ENCODE results near the gene PROKR2. TPM values are rescaled to one million over a fixed set of nuclear protein-coding genes. Genes with fewer than 3 reads are reported as not detected.

Gene PROKR2
- under 1 TPM in 1 of 3 donors, not detected in 2; 0.26 TPM for polyA plus RNA-seq (ENCODE audit: insufficient read length in 3 of 3)
- long read RNA-seq, donor 1 = 0 reads
- long read RNA-seq, donor 2 = 0 reads
- long read RNA-seq, donor 3 = 0 reads
- long read RNA-seq, donor 4 = 0 reads
- long read RNA-seq, donor 5 = 0 reads
- long read RNA-seq, donor 6 = 0 reads
- long read RNA-seq, donor 7 = 0 reads
- long read RNA-seq, donor 8 = 0 reads
- long read RNA-seq, donor 9 = 0 reads
- long read RNA-seq, donor 10 = 0 reads
- long read RNA-seq, donor 11 = 0 reads
- long read RNA-seq, donor 12 = 0 reads
- long read RNA-seq, donor 13 = 0 reads
- long read RNA-seq, donor 14 = 0 reads
- long read RNA-seq, donor 15 = 0 reads
- long read RNA-seq, donor 16 = 0 reads

GRCh38 chr20:5316188-5317158, at the start of gene PROKR2:
PROKR2 (minus strand) TSS chr20:5316954; CDS start chr20:5314369, 2,585 bp downstream.
- DNase-seq (ENCODE audit: extremely low read depth in 1 of 11, low read depth in 9 of 11, low spot score in 4 of 11) = peak in 4 of 11 donors; percentile 6 to 36 (median 24)

GRCh38 chr20:5364997-5365597, 48.3 kb upstream of the PROKR2 start:
- DNase-seq (ENCODE audit: extremely low read depth in 1 of 11, low read depth in 9 of 11, low spot score in 4 of 11) = no peak

- DNase-seq (ENCODE audit: extremely low read depth in 1 of 11, low read depth in 9 of 11, low spot score in 4 of 11) = no peak
Measured at GRCh38 chr20:5364136-5364821, 47.5 kb upstream of the PROKR2 start.

- DNase-seq (ENCODE audit: extremely low read depth in 1 of 11, low read depth in 9 of 11, low spot score in 4 of 11) = no peak
Measured at GRCh38 chr20:5362771-5363170, 46.0 kb upstream of the PROKR2 start.

- no peak for DNase-seq (ENCODE audit: extremely low read depth in 1 of 11, low read depth in 9 of 11, low spot score in 4 of 11)
Measured at GRCh38 chr20:5361176-5361575, 44.4 kb upstream of the PROKR2 start.

GRCh38 chr20:5357946-5358345, 41.2 kb upstream of the PROKR2 start:
- no peak for DNase-seq (ENCODE audit: extremely low read depth in 1 of 11, low read depth in 9 of 11, low spot score in 4 of 11)

GRCh38 chr20:5356941-5357340, 40.2 kb upstream of the PROKR2 start:
- DNase-seq (ENCODE audit: extremely low read depth in 1 of 11, low read depth in 9 of 11, low spot score in 4 of 11) = no peak

- no peak for DNase-seq (ENCODE audit: extremely low read depth in 1 of 11, low read depth in 9 of 11, low spot score in 4 of 11)
Measured at GRCh38 chr20:5354901-5355300, 38.1 kb upstream of the PROKR2 start.

- DNase-seq (ENCODE audit: extremely low read depth in 1 of 11, low read depth in 9 of 11, low spot score in 4 of 11) = no peak
Measured at GRCh38 chr20:5353624-5354496, 37.1 kb upstream of the PROKR2 start.

- DNase-seq (ENCODE audit: extremely low read depth in 1 of 11, low read depth in 9 of 11, low spot score in 4 of 11) = no peak
Measured at GRCh38 chr20:5349448-5349847, 32.7 kb upstream of the PROKR2 start.

- DNase-seq (ENCODE audit: extremely low read depth in 1 of 11, low read depth in 9 of 11, low spot score in 4 of 11) = no peak
Measured at GRCh38 chr20:5342021-5342420, 25.3 kb upstream of the PROKR2 start.

GRCh38 chr20:5331340-5331739, 14.6 kb upstream of the PROKR2 start:
- no peak for DNase-seq (ENCODE audit: extremely low read depth in 1 of 11, low read depth in 9 of 11, low spot score in 4 of 11)

- no peak for DNase-seq (ENCODE audit: extremely low read depth in 1 of 11, low read depth in 9 of 11, low spot score in 4 of 11)
Measured at GRCh38 chr20:5328268-5328667, 11.5 kb upstream of the PROKR2 start.

- DNase-seq (ENCODE audit: extremely low read depth in 1 of 11, low read depth in 9 of 11, low spot score in 4 of 11) = no peak
Measured at GRCh38 chr20:5327356-5327755, 10.6 kb upstream of the PROKR2 start.

GRCh38 chr20:5315807-5316187, 957 bp downstream of the PROKR2 start:
- DNase-seq (ENCODE audit: extremely low read depth in 1 of 11, low read depth in 9 of 11, low spot score in 4 of 11) = no peak

- DNase-seq (ENCODE audit: extremely low read depth in 1 of 11, low read depth in 9 of 11, low spot score in 4 of 11) = no peak
Measured at GRCh38 chr20:5313916-5314315, 2.8 kb downstream of the PROKR2 start.

GRCh38 chr20:5312518-5312917, 4.2 kb downstream of the PROKR2 start:
- DNase-seq (ENCODE audit: extremely low read depth in 1 of 11, low read depth in 9 of 11, low spot score in 4 of 11) = no peak

GRCh38 chr20:5309971-5310370, 6.8 kb downstream of the PROKR2 start:
- no peak for DNase-seq (ENCODE audit: extremely low read depth in 1 of 11, low read depth in 9 of 11, low spot score in 4 of 11)
